ENCODE measurements around the gene TRIM5. TPM values are rescaled to one million over a fixed set of nuclear protein-coding genes. Genes with fewer than 3 reads are reported as not detected.

Gene TRIM5
- total and polyA plus RNA-seq, 10 of the 15 experiments (the other 5 are each of a cell fraction or from before 2014, with no cell fraction given): 20.0 to 59.7 (median 31.8) TPM

DNA sequence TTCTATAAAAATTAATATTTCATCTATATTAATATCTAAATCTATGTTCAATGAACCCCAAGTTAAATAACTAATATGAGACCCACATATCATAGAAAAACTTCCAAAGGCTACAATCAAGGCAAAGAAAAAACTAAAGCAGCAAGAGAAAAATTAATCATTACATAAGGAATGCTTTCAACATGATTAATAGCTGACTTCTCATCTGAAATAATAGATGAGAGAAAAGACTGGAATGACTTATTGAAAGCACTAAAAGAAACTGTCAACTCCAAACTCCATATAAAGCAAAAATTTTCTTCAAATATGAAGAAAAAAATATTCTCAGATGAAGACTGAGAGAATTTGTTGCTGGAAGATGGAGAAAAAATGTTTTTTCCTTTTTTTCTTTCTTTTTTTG, 13.0 kb downstream of the TRIM5 start:
- Histone ChIP-seq H3K79me2 (ENCODE audit: control insufficient read depth, insufficient read depth, low read length) (peaks cover 3% of the 10 kb centered on the region), H3K9me3 (replicated peaks; ENCODE audit: control insufficient read depth, insufficient read depth, low read length) (peaks cover 3% of the 10 kb centered on the region; the same call in 1 of the 3 replicates), H3K4me2 (ENCODE audit: control insufficient read depth, insufficient read depth) (no peak overlapping the region), H3K36me3 (ENCODE audit: control insufficient read depth in 2 of 2, insufficient read depth in 2 of 2, low read length in 1 of 2) (peaks cover 0 to 19% of the 10 kb centered on the region in 2 experiments; a peak in 2 of 4 replicates), H3K4me3 (no peak overlapping the region), H3K9ac (ENCODE audit: control insufficient read depth, insufficient read depth, low read length) (no peak overlapping the region), H3K4me1 (ENCODE audit: control insufficient read depth, insufficient read depth, low read length) (no peaks in the 10 kb centered on the region), H2AFZ (ENCODE audit: control insufficient read depth, low read depth, low read length) (no peak overlapping the region), H4K20me1 (ENCODE audit: control insufficient read depth, insufficient read depth) (no peaks in the 10 kb centered on the region), H3K27me3 (replicated peaks in 1 of 2; ENCODE audit: control insufficient read depth in 2 of 2, insufficient read depth in 2 of 2, low read length in 1 of 2) (no peaks in the 10 kb centered on the region), H3K27ac (ENCODE audit: control insufficient read depth, insufficient read depth) (no peak overlapping the region)
- TF ChIP-seq, protein P1, sequence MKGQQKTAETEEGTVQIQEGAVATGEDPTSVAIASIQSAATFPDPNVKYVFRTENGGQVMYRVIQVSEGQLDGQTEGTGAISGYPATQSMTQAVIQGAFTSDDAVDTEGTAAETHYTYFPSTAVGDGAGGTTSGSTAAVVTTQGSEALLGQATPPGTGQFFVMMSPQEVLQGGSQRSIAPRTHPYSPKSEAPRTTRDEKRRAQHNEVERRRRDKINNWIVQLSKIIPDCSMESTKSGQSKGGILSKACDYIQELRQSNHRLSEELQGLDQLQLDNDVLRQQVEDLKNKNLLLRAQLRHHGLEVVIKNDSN (IDR thresholded peaks at IDR 0.05; ENCODE audit: borderline replicate concordance, extremely low read length, insufficient read depth, low read depth, low read length): no peak
- TF ChIP-seq SIX5 (IDR thresholded peaks at IDR 0.05; ENCODE audit: low read depth, low read length, severe bottlenecking) (no peak), SP1 (IDR thresholded peaks at IDR 0.05; ENCODE audit: low read depth, low read length) (no peak), YY1 (IDR thresholded peaks at IDR 0.05; ENCODE audit: low read depth, low read length) (no peak), IRF3 (IDR thresholded peaks at IDR 0.05) (no peak), SUZ12 (IDR thresholded peaks at IDR 0.05; ENCODE audit: unreplicated experiment) (no peak), CBX3 (IDR thresholded peaks at IDR 0.05; ENCODE audit: borderline replicate concordance, low read depth) (no peak), RB1 (IDR thresholded peaks at IDR 0.05; ENCODE audit: borderline replicate concordance) (no peak), CHD4 (IDR thresholded peaks at IDR 0.05) (no peak)
- TF ChIP-seq, protein P2, sequence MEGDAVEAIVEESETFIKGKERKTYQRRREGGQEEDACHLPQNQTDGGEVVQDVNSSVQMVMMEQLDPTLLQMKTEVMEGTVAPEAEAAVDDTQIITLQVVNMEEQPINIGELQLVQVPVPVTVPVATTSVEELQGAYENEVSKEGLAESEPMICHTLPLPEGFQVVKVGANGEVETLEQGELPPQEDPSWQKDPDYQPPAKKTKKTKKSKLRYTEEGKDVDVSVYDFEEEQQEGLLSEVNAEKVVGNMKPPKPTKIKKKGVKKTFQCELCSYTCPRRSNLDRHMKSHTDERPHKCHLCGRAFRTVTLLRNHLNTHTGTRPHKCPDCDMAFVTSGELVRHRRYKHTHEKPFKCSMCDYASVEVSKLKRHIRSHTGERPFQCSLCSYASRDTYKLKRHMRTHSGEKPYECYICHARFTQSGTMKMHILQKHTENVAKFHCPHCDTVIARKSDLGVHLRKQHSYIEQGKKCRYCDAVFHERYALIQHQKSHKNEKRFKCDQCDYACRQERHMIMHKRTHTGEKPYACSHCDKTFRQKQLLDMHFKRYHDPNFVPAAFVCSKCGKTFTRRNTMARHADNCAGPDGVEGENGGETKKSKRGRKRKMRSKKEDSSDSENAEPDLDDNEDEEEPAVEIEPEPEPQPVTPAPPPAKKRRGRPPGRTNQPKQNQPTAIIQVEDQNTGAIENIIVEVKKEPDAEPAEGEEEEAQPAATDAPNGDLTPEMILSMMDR (IDR thresholded peaks at IDR 0.05 in 2 of 3, conservative IDR thresholded peaks at IDR 0.05 in 1 of 3; ENCODE audit: control insufficient read depth in 2 of 3, extremely low read depth in 1 of 3, insufficient read depth in 1 of 3, low read depth in 3 of 3, low read length in 3 of 3): no peak
- BruUV-seq (replicated peaks): no TSS peak
- no peak for DNase-seq (ENCODE audit: low read depth, low spot score)
- CTCF ChIA-PET: interaction anchor here (0.7 kb wide), 2 partner anchors 40 to 54 kb away, joined by 3 to 4 read pairs; no protein-coding TSS in a partner anchor
- intact Hi-C loops (cut with micrococcal nuclease; ENCODE audit: unreplicated experiment): no loop called here
- RAD21 ChIA-PET (ENCODE audit: unreplicated experiment): interaction anchor here (1.2 kb wide), 1 partner anchor 44 kb away, joined by 3 read pairs; no protein-coding TSS in a partner anchor
- in situ Hi-C loops (cut with MboI): no loop called here
- FAIRE-seq: no peak
- SMC1A ChIA-PET (ENCODE audit: uncharacterized antibody, unreplicated experiment): no interaction called here
- POLR2A ChIA-PET: no interaction called here
- ATAC-seq: no peak
